GM19467 (cell line): ENCODE measurements around the gene FBXL16.

ENCODE experiments used
- ATAC-seq: cut with Tn5 transposase; IDR thresholded peaks from one replicate; pipeline ENCODE4 v1.9.1; 2021; ENCODE audit warnings: mild to moderate bottlenecking, moderate library complexity; ENCODE audit not compliant: unreplicated experiment

Gene FBXL16

DNA sequence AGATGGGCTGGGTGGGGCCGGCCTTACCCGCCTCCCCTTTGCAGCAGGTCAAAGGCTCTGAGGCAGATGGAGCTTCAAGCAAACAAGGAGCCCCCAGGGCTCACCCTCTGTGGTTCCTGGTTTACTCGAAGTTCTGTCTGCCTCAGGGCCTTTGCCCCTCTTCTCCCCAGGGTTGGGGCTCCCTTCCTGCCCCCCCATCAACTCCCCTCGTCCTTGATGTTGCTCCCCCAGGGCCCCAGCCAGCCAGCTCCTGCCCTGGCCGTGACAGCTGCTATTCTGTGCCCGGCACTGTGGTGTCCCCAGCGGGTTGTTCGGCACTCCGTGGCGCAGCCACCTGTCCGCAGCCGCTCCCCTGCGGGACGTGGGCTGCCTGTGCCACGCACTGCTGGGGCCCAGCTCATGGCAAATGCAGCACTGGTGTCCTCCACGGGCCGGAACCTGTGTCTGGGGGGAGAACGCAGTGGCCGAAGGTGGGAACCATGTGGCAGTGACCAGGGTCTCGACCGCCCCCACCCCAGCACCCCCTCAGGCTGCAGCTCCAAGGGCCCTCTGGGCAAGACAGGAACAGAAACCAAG is 5.0 kb upstream of the FBXL16 start:
- ATAC-seq, result no peak

DNA sequence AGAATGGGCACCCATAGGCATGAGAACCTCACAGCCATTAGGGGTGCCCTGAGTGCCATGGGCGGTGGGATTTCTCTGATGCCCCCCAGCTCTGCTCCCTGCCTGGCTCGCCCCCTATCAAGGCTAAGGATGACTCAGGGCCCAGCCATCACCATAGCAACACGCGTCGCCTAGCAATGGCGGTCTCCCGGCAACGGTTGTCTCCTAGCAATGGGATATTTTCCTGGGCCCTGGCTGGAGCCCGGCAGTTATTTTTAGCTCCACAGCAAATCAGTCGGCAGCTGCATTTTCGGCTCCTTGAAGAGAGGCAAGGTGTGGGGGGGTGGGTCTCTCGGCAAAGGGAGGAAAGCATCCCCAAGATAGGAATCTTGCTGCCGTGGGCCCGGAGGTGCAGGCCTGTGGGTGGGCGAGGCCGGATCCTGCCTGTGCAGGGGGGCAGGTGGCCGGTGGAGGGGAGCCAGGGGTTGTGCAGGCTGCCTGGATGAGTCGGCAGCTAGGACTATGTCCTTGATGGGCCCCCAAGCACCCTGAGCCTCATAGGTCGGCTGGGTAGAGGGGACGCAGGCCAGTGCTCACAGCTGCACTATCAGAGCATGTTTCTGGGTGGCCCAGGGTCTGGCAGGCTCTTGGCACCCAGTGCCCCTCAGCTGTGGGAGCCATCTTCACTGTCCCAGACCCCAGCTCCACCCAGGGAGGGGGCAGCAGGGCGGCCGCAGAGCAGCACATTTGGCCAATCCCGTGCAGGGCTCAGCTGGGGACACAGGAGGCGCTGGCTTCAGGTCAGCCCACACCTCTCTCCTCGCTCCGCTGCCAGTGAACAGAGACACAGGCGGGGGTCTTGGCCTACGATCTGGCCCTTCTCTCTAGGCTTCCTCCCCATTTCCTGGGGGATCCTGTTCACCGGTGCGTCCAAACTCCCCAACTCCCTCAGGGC is 4.2 kb upstream of the FBXL16 start:
- ATAC-seq, result no peak

DNA sequence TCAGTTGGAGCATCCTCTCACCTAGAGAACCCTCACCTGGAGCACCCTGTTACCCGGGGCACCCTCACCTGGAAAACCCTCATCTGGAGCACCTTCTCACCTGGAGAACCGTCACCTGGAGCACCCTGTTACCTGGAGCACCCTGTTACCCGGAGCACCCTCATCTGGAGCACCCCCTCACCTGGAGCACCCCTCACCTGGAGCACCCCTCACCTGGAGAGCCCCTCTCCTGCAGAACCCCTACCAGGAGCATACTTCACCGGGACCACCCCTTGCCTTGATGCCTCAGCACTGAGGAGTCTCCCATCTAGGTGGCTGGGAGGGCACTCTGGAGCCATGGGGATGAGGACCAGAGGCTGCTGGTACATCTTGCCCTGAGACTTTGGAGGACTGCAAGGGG is 3.4 kb upstream of the FBXL16 start:
- no peak for ATAC-seq

DNA sequence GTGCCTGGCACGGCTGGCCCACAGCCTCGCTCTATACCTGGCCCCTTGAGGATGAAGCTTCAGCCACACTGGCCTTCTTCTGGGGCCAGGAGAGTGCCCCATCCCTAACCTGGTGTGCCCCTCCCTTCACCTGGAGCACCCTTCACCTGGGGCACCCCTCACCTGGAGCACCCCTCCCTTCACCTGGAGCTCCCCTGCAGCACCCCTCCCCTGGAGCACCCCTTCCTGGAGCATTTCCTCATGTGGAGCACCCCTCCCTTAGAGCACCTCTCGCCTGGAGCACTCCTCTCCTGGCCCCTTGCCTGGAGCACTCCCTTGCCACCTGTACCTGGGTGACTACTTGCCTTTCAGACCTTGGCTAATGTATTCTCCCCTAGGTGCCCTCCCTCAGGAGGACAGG is 2.4 kb upstream of the FBXL16 start:
- ATAC-seq, result no peak

DNA sequence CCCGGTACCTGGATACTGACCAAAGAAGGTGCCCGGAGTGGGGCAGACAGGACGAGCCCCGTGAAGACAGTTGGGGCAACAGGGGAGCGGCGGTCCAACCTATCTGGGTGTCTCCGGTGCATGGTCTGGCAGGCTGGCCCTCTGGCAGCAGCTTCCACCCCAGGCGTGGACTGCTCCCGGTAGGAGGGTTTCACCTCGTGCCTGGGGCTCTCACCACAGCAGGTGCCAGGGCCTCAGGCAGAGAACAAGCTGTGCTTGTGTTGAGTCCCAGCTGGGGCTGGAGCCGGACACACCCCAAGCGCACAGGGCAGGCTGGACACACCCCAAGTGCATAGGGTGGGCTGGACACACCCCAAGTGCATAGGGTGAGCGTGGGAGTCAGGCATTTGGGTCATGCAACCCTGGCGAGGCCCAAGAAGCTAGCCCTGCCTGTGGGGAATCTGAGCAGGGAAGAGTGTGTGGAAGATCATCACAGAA is 1.5 kb upstream of the FBXL16 start:
- no peak for ATAC-seq

DNA sequence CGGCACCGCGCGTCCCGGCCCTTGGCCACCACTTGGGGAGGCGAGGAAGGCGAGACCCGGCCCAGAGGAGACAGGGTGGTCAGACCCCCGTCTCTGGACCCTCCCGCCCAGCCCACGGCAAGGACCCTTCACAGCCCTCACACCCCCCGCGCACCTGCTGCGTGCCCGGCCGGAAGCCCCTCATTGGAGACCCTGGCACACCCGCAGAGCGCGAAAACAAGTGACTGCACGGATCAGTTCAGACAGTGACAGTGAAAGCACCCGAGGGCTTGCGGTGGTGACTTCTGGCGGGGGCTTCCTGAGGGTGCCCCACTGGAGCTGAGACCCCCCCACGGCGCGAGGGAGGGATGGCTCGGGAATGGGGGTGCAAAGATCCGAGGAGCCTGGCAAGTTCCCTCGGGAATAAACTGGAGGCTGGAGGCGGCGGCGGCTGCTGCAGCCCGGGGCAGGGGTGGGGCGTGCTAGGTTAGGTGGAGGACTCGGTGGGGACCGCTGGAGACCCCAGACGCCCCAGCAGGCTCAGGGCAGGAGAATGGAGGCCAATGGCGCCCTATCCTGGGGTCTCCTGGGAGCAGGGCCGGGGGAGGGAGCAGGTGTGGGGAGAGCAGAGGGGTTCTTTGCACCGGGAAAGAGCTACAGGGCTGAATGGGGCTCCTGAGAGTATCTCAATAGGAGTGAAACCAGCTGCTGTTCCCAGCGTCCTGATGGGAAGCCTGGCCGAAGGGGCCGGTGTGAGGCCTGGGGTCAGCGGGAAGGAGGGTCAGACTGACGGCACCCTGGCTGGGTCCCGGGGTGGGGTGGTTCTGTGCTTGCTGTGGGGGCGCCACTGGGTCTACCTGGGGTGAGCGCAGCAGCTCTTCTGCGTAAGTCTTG is 824 bp upstream of the FBXL16 start:
- no peak for ATAC-seq

DNA sequence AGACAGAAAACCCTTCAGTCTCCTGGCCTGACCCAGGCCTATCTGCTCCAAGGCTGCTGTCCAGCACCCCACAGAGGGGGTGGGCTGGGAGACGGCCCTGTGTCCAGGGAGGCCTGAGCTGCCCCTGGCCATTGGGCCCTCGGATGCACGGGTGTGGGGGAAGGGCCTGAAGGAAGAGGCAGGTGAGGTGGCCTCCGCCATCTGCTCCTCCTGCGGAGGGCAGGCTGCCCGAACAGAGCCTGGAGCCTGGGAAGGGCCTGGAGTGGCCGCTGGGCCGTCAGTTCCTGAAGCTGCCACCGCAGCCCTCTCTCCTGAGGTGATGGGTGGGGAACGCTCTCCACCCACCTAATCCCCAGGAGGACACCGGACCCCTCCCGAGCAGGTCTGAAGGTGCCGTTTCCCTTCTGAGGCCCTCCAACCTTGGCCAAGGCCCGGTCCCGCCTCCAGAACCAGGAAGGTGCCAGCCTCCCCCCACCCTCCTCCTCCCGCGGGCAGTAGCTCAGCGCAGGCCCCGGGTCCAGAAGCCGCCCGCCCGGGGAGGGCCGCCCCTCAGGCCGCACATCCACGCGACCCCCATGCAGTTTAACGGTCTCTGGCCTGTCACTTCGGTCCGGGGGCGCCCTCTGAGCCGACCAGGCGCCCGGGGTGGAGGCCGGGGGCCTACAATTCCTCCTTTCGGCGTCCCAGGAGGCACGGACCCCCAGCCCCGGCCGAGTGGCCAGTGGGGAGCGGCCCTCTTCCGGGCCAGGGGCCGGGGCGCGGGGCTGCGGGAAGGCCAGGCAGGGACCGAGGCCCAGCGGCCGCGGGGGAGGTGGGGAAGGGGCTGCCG is 835 bp downstream of the FBXL16 start:
- no peak for ATAC-seq

DNA sequence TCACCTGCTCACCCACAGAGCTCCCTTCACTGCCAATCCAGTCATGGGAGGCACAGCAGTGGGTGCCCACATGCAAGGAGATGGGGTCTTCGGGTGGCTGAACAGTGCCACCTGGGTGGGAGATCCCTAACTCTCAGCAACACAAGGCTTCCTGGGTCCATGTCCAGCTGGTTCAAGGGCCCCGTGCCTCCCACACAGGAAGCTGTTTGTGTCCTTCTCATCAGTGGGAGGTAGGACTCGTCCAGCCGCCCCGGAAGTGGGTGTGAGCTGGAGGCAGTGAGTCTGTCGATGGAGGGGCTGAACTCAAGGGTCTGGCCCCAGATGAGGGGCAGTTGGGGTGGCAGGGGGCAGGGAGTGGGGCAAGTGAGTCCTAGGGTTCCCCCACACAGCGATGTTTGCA is 1.6 kb downstream of the FBXL16 start:
- ATAC-seq, result no peak

DNA sequence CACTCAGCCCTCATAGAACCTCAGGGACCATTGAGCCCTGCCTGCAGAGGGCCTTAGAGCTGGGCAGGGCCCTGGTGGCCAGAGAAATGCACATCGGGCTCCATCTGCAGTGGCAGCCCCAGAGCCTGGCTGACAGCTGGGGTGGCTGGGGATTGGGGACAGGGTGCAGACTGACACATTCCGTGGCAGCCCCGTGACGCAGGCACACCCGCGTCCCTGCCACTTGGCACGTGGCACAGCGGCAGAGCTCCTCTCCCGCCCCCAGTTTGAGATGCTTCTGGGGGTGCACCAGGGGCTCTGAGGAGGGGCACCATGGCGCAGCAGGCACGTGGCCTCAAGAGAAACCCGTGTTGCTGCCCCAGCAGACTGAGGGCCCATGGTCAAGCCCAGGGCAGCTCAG is 2.2 kb downstream of the FBXL16 start:
- ATAC-seq, result no peak

DNA sequence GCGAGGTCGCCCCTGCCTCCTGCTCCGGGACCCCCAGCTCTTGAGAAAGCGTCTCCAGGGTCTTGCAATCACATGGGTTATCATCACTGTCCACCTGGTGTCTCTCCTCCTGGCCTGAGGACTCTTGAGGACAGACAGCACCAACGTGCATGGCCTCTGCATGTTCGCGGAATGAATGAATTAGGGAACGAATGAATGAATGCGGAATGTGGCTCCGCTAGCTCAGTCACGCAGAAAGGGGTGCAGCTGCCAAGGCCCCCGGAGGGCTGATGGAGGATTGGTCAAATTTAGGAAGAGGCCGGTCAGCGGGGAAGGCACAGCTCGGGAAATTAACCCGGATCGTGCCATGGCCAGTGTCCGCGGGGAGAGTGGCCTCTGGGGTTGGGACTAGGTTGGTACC is 3.3 kb downstream of the FBXL16 start:
- no peak for ATAC-seq

DNA sequence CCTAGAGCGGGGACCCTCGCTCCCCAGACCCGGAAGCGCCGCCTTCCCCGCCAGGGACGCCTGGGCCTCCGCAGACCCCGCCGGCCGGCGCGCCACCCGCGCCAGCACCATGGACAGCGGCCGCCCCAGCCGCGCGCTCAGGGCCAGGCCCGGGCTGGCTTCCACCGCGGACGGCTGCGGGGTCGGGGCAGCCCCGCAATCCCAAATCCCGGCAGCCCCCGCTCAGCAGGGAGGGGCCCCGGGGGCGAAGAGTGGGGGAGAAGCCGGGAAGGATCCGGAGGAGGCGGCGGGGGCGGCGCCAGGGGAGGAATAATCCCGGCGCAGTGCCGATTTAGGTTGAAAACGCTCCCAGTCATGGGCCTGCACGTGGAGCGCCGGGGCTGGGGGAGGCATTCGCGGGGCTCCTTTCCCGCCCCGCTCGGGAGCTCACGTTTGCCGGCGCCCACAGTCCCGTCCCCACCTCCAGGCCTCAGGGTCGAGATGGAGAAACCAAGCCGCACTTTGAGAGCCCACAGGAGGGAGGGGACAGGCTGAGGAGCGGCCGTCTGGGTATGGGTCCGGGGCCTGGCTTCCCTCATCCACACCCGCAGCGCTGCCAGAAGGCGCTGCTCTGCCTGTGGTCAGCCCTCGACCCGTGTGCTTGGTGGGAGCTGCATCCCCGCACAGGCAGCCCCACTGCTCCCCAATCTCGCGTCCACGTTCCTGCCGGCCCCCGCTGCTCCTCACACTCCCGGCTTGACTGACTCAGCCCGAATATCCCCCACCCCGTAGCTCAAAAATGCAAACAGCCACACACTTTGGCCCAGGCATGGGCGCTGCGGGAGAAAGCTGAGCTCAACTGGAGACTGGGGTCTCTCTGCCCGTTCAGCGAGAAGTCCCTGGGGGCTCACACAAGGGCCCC is 4.7 kb downstream of the FBXL16 start:
- ATAC-seq, result no peak

DNA sequence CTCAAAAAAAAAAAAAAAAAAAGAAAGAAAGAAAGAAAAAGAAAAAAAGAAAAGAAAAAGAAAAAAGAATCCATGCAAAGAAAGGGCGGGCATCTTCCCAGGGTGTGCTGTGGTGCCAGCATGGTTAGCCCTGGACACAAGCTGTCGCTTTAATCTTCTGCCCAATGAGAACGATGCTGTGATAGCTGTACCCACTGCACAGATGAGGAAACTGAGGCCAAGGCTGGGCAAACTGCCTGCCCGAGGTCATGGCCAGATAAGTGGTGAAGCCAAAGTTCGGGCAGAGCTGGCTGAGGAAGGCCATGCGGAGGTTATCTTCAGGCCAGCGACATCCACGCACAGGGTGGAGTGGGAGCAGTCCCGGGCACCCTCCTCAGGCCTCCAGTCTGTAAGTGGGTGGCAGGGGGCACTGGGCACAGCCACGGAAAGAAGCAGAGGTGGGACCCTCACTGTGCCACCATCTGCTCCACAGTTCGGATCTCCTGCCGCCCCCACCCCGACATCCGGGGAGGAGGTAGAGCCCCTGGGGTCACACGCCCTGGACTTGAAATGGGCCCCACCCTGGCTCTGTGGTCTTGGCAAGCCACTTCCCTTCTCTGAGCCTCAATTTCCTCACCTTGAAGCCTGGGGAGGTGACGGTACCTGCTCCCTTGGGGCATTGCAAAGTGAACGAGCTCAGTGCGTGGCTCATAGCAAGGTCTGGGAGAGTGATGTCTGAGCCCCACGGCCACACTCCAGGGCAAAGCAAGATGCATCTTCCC is 6.5 kb downstream of the FBXL16 start:
- ATAC-seq, result no peak

DNA sequence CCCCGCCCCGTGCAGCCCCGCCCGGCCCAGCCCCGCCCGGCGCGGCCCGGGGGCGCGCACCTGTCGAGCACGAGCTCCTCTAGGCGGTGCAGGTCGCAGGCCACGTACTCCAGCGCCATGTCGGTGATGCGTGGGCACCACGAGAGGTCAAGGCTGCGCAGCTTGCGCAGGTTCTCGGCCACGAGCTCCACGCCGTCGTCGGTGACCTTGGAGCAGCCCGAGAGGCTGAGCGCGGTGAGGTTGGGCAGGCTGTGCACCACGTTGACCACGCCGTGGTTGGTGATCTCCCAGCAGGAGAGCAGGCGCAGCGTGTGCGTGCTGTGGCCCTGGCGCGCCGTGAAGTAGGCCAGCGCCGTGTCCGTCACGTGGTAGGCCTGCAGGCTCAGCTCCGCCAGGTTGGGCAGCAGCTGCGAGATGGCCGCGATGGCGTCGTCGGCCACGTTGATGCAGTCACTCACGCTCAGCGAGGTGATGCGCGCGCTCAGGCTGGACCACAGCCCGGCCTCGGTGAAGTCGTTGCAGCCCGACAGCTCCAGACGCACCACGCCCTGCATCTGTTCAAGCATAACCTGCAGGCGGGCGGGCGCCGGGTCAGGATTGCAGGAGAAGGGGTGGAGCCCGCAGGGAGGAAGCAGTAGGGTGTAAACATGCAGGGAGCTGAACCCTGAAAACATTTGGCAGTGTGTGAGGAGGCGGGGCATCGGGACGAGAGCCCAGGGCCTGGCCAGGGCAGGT is 10.1 kb downstream of the FBXL16 start:
- no peak for ATAC-seq

DNA sequence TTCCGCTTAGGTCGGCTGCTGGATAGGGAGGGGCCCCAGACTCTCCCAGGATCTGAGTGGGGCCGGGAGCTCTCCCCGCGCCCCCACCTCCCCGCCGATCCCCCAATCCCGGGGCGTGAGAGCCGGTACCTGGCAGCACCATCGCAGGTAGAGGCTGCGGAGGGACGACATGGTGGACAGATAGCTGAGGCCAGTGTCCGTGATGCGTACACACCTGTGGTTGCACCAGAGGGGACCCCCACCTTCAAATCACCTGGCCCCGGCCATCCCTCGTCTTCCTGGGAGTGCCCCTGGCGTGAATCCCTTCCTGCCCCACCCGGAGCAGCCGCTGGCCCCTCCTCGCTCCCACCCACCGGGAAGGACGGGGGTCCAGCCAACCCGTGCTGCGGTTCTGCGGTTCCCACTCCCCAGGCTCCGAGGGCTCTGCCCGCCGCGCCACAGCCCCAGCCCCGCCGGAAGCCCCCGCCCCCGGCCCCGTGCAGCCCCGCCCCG is 10.7 kb downstream of the FBXL16 start:
- no peak for ATAC-seq

DNA sequence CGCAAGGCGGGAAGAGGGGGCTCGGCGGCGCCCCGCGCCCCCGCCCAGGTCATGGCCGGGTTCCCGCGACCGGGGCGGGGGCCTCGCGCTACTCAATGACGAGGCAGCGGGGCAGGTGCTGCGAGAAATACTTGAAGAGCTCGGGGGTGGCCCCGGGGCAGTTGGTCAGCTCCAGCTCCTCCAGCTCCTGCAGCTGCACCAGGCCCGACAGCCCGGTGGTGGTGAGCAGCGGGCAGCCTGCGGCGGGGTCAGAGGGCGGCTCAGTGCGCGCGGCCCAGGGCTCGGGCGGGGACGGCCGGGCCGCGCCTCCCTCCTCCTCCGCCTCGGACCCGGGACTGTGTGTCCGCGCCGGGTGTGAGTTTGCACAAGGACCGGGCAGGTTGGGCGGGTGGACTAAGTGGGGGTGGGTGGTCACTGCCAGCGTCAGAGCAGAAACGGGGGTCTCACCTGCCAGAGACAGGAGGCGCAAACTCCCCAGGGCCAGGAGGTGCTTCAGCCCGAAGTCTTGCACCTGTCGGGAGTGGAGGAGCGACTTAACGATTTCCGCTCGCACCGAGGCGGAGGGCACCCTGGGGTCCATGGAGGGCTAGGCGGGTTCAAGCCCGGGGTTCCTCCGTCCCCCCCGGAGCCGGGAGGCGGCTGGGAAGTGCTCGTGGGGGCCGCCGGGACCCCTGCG is 11.3 kb downstream of the FBXL16 start:
- ATAC-seq, result no peak

DNA sequence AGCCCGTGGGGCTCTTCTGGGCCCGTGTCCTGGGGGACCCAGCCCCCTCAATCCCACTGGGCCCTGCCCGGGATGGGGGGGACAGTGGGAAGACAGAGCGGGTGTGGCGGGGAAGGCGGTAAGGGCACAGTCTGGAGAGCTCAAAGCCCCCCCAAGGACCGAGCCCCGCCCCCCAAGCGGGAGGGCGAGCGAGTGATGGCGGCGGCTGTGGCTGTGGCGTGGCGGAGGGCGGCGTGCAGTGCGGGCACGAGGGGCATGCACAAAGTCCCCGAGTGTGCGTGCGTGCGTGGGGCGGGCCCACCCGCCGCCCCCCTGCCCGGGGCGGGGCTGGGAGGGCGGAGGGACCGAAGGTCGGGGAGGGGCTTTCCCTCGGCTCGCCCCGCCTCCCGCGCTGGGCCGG is 11.8 kb downstream of the FBXL16 start:
- no peak for ATAC-seq

DNA sequence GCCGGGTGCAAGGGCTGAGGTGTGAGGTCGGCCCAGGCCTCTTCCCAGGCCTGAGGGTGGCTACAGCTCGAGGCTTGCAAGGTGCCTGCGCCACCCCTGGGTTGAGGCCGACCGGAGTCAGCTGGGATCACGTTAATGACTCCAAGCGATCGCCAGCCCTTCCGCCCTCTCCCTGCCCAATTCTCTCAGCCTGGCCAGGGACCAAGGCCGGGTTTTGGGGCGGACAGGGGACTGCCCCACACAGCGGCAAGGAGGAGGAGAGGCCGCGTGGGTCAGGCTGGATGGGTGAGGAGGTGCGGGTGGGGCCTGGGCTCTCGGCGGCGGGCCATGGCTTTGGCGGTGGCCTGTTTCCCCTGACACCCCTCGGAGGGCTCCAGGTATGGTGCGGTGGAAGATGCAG is 12.2 kb downstream of the FBXL16 start:
- ATAC-seq, result no peak
